ENCODE data around the gene TCP1.
"Not testable (repeated sequence)": the region's sequence is repeated elsewhere in the genome, so short reads cannot be mapped to it uniquely, and the experiment has no call there.

The TCP1 gene

DNA sequence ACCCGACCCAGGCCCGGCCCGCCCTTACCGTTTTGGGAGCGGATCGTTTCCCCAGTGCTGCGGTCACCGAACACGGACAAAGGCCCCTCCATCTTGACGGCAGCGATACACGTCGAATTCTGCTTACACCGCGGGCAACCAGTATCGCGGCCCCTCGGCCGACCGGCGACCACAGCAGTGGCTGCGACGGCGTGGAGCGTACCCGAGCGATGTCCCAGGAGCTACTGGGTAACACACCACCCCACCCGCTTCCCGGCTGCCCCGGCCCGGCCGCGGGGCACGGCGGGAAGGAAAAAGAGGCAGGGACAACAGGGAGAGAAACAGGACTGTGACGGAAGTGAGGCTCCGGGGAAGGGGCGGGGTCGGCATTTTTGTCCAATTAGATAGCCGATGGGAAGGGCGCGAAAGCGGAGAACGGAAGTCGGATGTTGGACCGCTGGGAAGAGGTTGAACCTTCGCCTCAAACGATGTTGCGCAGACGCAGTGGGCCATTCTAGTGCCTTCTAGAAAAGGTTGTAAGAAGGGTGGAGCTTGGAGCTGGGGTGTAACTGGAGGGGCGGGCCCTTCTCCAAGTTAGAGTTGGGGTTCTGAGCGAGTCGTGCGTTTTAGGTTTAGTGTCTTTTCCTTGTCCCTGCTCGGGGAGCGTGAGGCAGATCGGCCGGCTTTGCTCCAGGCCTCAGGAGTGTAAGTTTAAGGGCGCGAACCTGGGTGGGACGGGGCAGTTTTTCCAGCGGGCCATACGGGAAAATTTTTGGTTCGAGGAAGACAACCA, at the start of gene TCP1:
Gene TCP1, minus strand, starts transcription at position 226 of the 772 bp plus-strand sequence. Its CDS starts 134 bp downstream, at position 92.
- peak; percentile 96 to 98 for DNase-seq

DNA sequence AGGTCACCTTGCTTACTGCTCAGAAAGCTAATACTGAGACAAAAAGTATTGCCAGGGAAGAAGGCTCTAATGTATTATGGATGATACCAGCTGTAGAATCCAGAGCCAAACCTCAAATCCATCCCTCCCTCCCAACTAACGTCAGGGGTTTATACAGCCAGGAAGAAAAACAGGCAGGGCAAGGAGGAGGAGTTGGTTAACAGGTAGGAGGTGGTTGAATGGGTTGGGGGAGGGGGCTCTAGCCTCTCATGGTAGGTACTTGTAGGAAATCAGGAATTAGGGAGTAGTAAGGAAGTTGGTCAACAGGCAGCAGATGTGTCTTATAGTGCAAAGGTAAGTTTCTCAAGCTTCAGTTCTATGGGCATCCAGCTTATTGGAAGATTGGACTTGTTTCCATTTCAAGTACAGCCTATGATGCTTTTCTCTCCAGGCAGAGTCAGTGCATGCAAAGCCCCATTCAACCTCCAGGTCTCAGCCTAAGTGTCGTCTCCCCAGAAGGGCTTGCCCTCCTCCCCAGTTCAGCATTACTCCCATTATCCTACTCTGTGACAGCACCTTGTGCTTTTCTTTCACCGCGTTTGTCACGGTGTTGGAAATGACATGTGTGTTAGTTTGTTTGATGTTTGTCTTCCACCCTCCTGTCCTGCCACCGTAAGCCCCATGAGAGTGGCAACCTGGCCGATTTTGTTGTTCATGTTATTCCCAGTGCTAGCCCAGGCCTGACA, 48.8 kb upstream of the TCP1 start:
- DNase-seq, result no peak

DNA sequence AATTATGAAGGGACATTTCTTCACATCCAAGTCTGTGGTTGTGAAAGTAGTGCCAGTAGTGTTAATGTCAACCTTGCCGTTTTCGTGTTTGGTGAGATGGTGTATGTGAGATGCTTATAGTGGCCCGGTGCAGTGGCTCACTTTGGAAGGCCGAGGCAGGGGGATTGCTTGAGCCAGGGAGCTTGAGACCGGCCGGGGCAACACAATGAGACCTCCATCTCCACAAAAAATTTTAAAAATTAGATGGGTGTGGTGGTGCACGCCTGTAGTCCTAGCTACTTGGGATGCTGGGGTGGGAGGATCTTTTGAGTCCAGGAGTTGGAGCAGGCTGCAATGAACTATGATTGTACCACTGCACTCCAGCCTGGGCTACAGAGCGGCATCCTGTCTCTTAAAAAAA, 48.1 kb upstream of the TCP1 start:
- DNase-seq, result no peak

DNA sequence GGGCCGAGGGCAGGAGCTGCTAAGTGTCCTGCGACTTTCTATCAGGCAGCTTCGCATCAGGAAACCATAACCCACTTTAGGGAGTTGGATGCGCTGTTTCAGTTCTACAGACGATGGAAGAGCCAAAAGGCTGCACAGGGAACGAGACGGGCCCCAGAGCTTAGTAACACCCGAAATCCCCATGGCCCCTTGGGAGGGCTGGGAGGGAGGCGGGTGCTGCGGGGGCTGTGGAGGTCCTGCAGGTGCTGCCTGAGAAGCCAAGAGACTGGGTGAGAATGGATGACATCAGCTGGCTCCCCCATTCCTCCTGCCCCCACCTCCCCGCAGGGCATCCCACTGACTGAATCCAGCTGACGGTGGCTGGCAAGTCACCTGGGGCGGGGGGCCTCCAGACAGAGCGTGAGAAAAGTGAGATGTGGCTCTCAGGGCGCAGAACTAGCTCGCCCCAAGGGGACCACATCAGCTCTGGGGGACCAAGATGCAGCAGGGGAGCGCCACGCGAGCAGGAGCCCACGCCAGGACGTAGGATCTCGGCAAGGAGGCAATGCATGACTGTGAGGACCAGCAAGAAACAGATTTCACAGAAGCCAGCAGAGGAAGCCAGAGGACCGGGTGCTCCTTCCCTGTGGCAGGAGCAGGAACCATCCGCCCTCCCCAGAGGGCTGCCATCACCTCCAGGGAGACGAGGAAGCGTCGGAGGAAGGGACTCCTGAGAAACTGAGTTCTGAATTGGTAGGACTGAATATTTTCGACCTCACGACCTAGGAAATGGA, 47.5 kb upstream of the TCP1 start:
- DNase-seq, result no peak

DNA sequence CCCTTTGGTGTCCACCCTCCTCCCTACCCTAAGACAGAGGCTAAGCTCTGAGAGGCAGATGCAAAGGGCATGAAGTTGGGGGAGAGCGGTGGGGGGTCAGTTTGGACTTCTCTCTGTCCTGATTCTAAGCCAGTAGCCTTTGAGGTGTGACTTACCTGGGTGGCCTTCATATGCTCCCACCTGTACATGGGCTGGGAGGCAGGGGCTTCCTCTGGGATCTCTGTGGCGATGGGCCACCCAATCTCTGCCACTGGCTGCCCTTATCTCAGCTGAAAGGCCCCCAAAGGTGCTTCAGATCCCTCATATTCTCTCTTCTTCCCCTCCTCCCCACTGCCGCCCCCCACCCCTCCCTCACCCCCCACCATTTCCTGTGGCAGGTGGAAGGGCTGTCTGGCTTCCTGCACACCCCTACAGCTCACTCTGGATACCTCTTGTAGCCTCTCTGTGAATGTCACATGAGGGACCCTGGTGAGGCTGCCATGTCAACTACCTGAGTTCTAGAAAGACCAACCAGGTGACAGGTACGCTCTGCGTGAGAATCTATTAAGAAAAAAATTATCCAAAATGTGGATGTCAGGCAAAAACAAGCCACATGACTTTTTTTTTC, 44.7 kb upstream of the TCP1 start:
- no peak for DNase-seq

DNA sequence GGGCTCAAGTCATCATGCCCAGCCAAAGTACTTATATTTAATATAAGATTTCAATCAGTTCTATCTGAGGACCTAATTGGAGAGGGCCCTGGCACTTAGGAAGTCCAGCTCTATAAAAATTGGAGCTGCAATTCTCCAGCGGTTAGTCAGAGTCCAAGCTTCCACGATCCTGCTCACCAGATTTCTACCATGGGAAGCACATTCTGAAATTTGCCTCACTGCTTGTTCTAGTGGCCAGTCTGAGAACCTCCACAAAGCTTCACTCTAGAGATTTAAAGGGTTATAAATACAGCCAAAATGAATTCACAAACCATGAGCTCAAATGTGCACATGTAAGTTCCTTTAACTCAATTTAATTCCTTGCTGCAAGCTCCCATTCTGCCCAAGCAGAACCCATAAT, 44.2 kb upstream of the TCP1 start:
- no peak for DNase-seq

DNA sequence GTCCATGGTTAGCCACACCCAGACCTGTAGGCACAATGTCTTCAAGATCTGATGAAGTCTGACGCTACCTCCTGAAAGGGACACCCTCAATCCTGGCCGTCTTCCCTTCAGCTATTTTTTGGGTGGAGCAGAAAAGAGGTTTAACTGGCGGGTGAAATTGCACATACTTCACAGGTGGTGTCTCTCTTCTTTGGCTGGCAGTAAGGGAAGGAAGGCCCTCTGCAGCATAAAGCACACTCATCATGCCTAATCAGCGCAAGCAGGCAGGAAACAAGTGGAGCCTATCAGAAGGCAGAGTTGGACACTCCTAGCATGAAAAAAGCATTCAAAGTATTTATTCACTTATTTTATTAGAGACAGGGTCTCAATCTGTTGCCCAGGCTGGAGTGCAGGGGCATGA, 43.5 kb upstream of the TCP1 start:
- no peak for DNase-seq

DNA sequence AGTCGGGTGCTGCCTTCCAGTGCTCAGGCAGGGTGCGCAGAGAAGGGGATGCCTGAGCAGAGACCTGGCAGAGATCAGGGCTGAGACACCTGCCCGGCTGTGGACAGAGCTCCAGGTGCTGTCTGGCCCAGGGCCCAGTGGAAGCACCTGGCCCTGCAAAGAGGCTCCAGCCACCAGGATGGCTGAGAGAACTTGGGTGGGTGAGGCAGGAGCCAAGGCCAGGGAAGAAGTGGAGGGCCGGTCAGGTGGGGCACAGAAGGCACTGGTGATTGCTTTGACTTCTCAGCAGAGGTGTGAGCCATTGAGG, 41.9 kb upstream of the TCP1 start:
- no peak for DNase-seq

DNA sequence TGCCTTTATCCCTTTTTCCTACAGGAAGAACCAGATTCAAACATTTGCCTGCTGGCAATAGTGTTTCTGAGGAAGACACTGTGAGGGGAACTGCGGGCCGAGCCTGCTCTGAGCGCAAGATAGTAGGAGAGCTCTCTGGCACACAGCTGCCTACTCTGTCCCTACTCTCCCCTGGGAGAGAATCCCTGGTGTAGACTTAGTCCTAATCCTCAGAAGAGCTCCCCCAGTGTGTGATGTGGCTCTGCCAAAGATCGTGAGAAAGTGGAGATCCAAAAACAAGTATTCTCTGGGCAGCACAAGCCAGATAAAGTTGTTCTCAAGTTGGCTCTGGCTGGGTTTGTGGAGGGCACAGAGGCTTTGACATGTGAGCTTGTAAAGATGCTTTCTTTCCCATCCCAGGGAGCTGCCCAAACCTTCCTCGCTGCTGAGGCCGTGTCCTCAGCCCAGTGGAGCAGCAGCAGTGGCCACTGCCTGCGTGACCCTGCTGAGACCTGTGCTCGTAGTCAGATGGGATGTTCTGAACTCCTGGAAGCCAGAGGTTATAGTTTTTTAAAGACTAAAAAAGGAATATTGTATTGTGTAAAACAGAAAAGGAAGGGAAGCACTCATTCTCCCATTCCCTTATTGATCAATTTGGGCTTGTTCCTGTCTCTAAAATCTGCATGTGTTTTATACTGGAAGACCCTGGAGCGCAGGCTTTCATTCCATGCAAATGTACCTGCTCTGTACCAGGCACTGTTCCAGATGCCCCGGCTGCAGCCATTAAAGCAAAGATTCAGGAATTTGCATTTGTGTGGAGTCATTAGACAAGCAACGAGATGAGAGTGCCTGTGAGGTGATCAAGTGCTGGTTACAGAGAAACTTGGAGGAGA, 41.3 kb upstream of the TCP1 start:
- no peak for DNase-seq

DNA sequence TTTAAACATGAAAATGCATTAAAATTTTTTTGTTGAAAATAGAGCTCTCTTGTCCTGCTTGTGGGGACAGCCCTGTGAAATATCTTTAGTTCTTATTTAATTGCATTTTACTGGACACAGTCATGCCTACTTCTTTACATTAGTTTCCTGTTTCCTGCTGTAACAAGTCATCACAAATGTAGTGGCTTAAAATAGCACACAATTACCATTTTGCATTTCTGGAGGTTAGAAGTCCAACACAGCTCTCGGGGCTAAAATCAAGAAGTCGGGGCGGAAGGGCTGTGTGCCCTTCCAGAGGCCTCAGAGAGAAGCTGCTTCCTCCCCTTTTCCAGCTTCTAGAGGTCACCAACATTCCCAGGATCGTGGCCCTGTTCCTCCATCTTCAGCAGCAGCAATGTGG, 40.1 kb upstream of the TCP1 start:
- no peak for DNase-seq

DNA sequence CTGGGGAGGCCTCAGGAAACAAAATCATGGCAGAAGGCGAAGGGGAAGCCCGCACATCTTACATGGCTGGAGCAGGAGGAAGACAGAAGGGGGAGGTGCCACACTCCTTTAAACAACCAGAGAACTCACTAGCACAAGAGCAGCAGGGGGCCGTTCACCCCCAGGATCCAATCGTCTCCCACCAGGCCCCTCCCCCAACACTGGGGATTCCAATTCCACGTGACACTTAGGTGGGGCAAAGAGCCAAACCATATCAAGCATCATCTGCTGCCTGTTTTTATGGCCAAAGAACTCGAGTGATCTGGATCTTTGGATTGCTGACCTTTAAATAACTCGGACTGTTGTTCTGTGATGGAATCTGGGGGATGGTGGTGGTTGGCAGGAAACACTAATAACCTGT, 38.7 kb upstream of the TCP1 start:
- DNase-seq, result no peak

DNA sequence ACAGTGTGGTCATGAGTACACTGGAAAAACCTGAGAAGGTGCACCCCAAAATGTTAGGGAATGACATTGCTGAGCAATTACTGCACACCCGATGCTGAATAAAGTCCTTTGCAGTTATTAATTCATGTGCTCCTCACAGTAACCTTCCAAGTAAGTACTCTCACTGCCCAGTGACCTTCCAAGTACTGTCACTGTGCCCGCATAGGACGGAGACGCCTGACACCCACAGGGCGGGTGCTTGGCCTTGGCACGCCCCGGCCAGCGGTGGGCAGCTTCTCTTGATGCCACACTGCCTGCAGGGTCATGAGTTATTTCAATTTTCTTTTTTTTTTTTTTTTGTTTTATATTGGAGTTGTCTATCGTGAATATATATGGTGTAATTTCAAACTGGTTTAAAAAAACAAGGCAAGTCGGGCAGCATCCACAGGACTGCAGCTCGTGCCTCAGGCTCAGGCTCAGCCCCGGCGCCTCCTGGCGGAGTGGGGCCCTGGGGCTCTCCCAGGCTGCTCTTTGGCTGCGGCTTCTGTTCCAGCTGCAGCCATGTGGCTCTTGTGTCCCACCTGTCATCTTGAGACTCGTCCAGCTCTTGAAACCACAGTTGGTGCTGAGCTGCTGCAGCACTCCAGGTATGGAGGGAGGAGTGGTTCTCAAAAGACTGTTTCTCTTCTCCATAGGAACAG, 37.7 kb upstream of the TCP1 start:
- DNase-seq, result no peak

DNA sequence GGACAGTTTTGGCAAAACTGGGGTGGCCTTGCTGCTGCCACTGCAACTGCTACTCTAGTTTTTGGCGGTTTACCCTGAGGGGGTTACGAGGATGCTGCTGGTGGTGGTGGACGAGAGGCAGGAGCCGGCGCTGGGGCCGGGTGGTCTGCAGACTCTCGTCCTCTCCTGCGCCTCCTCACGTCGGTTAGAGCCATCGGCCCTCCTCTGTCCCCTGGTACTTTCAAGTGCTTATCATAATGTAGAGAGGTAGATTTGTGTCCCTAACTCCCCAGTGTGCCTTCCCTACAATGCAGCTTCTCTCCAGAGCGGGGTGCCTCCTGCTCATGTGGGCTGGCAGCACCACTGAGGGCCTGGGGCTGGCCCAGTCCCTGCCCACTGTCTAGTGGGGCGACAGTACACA, 36.6 kb upstream of the TCP1 start:
- no peak for DNase-seq

DNA sequence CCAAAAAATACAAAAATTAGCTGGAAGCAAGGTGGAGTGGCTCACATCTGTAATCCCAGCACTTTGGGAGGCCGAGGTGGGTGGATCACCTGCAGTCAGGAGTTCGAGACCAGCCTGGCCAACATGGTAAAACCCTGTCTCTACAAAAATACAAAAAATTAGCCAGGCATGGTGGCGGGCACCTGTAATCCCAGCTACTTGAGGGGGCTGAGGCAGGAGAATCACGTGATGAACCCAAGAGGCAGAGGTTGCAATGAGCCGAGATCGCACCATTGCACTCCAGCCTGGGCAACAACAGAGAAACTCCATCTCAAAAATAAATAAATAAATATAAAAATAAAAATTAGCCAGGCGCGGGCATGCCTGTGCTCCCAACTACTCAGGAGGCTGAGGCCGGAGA, 35.3 kb upstream of the TCP1 start:
- not testable (repeated sequence) for DNase-seq

DNA sequence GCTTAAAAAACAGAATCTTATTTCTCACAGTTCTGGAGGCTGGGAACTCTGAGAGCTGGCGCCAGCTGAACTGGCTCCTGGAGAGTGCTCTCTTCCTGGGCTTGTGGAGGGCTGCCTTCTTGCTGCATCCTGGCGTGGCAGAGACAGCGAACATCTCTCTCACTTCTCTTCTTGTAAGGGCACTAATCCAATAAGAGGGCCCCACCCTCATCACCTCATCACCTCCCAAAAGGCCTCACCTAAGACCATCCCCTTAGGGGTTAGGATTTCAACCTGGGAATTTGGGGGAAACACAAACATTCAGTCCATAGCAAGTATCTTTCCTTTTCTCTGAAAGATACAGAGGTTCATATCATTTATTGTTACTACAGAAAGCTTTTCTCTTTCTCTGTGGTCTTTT, 34.6 kb upstream of the TCP1 start:
- DNase-seq, result no peak

DNA sequence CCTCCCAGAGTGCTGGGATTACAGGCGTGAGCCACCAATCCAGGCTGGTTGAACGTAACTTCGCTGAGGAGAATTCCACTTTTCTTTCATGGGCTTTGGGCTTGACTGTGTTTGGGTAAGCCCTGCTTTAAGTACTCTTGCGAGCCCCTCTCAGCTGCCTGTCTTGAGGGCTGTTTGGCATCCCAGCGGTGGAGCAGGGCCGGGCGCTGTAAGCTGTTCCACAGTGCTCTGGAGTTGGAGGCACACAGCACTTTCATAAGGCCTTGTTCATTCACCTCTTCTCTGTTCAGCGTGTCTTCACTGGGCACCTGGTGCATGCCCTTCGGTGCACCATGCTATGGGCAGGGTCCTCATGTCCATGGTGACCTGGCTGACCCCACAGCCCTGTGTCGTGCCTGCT, 32.3 kb upstream of the TCP1 start:
- DNase-seq, result no peak

DNA sequence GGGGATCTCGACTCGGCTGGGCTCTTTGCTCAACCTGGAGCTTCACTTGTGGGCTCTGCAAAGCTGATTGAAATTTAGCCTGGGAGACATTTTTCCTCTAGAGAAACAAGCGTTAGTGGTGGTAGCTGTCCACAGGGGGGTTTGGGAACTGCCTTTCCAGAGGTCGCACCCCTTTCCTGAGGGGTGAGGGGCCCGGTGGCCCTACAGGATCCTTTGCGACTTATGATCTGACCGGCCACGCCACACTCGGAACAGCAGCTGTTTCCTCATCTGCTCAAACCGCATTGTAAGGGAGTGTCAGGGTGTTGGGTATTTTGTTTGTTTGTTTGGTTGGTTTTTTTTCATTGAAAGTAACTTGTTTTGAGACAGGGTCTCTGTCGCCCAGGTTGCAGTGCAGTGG, 31.7 kb upstream of the TCP1 start:
- no peak for DNase-seq

DNA sequence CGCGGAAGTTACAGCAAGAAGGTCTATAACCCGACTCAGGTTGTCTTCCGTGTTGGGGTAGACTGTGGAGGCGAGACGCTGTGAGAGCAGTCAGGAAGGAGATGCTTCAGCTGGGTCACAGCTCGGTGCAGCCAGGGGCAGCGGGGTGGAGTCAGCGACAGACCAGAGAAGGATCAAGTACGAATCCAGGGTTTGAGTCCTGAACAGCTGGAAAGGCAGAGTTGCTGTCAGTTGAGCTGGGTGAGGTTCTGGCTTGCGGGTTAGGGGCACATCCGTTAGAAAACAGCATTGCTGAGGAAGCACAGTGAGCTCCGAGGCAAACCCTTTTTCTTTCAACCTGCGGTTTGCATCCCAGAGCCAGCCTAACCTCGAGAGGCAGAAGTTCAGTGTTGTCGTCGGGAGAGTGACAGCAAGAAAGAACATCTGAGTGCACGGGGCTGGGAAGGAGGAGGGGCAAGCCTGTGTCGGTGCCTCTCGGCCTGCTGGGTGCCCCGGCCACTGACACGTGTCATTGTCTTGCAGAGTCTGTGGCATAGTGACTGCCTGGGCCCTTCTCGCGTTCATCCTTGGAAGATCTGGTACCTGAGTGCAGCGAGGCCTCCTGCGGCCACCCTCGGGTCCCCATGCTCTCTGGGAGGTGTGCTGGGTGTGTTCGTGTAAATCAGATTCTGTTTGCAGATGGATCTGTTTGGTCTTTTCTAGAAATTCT, 30.7 kb upstream of the TCP1 start:
- peak in 1 of 2 donors; percentile 9 for DNase-seq

DNA sequence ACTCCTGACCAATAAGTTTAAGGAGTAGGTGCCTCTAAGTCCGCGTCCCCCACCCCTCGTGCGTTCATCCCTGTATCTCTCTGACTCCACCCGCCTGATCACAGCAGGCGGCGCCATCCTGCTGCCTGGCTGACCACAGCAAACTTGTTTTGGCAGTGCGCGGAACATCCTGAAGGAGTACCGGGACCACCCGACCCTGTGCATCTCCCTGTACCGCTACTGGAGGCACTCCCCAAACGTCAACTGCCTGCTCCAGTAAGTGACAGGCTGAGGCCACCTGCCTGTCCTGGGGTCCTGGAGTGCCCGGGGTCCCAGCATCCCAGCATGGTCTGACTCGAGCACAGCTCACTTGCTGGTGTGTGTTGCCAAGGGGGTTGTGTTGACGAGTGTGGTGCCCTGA, 29.7 kb upstream of the TCP1 start:
- DNase-seq, result no peak

DNA sequence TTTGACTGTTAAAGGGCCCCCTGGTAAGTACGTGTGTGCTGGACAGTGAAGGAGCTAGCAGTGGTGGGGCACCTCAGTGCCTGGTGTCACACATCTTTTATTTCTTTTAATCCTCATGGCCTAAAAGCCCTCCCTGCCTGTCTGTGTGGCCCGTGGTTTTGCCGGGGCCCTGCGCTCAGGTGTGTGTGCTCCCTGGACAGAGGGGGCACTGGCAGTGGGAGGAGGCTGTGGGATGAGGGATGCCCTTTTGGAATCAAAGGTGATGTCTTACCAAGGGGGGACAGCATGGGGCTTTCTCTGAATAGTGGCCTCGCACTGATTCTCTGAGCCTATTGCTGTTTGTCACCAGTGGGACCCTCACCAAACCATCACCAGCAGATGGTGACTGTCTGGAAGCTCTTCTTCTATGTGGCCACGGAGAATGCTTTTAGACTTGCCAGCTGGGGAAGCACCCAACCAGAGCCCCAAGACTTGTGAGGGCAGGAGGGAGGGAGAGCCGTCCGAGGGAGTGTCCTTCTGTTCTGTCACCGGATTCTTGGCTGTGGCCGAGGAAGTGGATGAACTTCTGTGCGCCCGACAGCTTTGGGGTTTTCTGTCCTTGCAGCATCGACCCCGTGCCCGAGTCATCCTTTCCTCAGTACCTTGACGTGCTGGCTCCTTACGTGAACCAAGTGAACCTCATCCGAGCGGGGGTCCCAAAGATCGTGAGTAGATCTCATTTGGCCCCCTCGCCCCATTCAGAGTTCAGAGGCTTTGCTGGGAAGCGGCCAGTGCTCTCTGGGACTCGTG, 28.7 kb upstream of the TCP1 start:
- no peak for DNase-seq
